ENCODE data around the gene SHROOM1.

DNA sequence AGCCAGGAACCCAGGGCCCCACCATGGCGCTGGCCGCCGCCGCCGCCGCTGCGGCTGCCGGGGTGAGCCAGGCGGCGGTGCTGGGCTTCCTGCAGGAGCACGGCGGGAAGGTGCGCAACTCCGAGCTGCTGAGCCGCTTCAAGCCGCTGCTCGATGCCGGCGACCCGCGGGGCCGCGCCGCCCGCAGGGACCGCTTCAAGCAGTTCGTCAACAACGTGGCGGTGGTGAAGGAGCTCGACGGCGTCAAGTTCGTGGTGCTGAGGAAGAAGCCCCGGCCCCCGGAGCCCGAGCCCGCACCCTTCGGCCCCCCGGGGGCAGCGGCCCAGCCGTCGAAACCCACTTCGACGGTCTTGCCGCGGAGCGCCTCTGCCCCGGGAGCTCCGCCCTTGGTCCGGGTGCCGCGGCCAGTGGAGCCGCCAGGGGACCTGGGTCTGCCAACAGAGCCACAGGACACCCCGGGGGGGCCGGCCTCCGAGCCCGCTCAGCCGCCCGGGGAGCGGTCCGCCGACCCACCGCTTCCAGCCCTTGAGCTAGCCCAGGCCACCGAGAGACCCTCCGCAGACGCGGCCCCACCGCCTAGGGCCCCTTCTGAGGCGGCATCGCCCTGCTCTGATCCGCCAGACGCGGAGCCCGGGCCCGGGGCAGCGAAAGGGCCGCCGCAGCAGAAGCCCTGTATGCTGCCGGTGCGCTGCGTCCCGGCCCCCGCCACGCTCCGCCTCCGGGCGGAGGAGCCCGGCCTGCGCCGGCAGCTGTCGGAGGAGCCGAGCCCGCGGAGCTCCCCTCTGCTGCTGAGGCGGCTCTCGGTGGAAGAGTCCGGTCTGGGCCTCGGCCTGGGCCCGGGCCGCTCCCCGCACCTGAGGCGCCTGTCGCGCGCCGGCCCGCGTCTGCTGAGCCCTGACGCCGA, 16.6 kb downstream of the SHROOM1 start:
- no peak for TF ChIP-seq SUZ12 (IDR thresholded peaks at IDR 0.05; ENCODE audit: extremely low read depth, insufficient read depth, insufficient read length)
- TF ChIP-seq YY1 (IDR thresholded peaks at IDR 0.05; ENCODE audit: insufficient read depth, insufficient read length): no peak
- TF ChIP-seq ZNF274 (IDR thresholded peaks at IDR 0.05; ENCODE audit: low read depth, low read length): no peak
